GM20431 (cell line): ENCODE measurements around the gene FAM111A.
"Not testable (repeated sequence)": the region's sequence is repeated elsewhere in the genome, so short reads cannot be mapped to it uniquely, and the experiment has no call there.

Experiments
- in situ Hi-C: fragments of 300-500 bp; cut with MseI, MboI; formaldehyde crosslinking; loops from one replicate; pipeline ENCODE4 v1.15.0; 2020; ENCODE audit warnings: low sequenced_read_pairs; ENCODE audit not compliant: unreplicated experiment

Gene FAM111A, protein sequence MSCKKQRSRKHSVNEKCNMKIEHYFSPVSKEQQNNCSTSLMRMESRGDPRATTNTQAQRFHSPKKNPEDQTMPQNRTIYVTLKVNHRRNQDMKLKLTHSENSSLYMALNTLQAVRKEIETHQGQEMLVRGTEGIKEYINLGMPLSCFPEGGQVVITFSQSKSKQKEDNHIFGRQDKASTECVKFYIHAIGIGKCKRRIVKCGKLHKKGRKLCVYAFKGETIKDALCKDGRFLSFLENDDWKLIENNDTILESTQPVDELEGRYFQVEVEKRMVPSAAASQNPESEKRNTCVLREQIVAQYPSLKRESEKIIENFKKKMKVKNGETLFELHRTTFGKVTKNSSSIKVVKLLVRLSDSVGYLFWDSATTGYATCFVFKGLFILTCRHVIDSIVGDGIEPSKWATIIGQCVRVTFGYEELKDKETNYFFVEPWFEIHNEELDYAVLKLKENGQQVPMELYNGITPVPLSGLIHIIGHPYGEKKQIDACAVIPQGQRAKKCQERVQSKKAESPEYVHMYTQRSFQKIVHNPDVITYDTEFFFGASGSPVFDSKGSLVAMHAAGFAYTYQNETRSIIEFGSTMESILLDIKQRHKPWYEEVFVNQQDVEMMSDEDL

DNA sequence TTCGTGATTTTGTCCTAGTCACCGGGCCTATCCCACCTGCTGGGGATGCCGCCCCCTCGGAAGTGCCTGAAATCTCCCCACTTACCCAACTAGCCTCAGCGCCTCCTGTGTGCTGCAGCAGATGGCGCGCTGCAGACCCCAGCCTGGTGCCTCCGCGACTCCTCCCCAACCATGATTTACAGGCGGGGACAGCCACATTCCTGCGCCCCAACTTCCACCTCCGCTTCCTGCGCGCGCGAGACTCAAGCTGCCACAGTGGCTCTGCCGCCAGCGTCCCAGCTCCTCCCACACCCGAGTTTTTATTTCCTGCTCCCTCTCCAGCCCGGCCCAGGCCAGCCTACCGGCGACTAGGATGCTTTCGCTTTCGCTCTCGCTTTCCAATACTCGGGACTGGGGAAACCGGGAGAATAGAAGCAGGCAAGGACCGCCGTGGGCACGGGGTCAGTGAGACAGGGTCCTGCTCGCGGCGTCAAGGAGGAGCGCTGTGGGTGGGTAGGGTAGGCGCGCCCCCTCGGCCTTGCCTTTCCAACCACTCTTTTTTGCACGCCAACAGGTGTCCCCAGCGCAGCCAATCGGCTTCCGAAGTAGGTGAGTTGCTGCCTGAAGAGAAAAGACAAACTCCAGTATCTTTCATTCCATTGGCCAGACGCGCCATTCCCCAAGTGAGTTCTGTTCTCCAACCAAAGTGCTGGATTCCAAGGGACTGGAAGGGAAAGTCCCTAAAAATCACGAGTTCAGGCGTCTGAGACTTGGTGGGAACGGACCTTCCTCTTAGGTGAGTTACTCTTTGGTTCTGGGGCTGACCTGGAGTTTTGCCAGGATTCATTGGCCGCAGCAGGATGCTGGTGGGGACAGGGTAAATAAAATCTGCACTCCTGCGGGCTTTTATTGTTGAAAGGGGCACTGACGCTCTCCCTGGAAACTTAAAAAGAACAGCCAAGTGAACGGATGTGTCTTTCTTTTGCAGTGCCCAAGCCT, at the start of gene FAM111A:
Gene FAM111A (plus strand): TSS at position 327 of the 978 bp plus-strand sequence. CDS start 6,017 bp downstream, outside the sequence.
- in situ Hi-C loops = no loop called here

DNA sequence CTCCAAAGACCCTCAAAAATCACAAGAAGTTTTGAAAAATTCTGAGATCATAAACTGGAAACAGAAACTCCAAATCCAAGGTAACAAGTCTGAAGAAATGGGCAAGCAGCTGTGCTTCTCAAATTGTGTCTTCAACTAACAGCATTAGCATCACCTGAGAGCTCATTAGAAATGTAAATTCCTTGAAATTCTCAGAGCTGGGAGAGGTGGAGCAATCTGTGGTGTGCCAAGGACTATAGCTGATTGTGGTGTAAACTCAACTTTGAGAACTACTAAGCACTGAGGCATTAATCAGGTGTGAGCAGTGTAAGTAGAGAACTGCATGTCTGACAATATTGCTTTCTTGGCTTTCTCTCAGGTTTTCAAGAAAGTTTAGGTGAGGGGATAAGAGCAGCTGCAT, 49.1 kb upstream of the FAM111A start:
- in situ Hi-C loops = not testable (repeated sequence)

DNA sequence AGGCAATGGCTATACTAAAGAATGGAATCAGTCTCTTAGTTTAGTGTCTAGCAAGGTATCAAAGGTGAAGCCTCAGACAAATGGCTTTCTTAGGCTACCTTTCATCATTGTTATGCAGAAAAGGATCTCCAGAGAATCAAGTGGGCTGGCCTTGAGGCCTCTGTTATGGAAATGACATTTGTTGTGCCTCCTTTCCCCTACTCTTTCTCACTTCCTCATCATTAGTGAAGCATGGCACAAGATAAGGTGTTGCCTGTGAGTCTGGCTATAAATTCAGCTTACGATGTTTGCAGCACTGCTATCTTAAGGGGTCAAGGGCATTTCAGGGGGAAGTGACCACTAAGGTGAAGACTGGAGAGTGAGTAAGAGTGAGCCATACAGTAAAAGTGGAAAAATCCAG, 47.4 kb upstream of the FAM111A start:
- in situ Hi-C loops = not testable (repeated sequence)

DNA sequence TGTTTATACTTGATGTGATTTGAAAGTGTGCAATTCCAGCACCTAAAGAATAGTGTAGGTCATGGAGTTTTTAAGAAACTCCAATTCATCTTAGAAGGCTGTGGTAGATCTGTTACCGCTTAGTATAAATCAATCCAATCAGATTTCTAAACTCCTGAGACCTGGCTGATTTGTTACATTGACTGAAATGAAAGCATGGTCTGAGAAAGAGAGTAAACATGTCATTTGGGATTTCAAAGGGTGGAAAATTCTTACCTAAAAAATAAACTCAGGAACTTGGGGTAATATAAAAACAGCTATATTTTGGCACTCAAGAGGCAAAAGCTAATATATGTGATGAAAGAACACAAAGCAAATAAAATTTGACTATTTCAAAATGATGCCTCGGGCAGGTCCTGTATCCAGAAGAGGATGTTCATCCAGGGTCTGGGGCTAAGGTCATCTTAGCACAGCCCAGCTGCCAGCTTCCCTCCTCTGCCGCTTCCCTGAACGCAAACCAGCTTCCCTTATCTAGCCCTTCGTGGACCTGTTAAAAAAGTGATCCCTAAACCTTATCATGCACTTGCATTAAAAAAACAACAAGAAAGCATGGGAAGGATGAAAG, 46.6 kb upstream of the FAM111A start:
- in situ Hi-C loops = not testable (repeated sequence)

DNA sequence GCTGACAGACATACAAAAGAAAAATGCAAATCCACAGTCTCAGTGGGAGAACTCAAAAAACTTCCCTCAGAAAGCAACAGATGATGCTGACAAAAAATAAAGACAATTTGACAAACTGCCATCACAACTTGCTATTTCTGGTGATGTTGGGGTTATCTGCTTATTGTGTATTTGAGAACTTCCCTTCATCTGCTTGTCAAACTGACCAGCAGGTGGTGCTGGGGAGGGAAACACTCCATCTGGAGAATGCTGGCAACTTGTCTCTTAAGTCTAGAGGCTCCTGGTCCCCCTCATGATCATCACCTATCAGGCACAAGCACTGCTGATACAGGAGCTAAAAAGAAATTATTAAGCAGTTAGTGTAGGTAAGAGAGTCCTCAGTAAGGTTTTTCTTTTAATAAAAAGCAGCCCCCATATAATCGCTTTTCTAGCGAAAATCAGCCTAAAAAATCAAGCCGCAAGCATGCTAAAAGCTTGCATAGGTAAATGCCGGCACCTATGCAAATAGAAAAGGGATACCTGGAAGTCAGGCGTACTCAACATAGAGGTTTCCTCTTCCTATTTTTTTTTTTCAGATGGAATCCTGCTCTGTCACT, 45.4 kb upstream of the FAM111A start:
- in situ Hi-C loops = no loop called here

DNA sequence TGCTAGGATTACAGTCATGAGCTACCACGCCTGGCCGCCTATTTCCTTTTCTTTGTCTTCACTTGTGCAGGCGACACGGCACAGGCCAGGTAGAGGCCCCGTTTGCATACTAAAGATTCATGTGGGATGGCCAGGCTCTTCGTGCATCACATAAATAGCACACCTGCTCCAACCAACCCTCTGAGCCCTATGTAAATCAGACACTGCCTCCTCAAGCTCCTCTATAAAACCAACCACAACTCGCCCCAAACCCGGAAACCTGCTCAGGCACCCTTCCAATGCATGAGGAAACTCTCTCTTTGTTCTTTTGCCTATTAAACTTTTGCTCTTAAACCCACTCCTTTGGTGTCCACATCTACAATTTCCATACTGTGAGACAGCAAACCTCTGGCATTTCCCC, 44.7 kb upstream of the FAM111A start:
- in situ Hi-C loops = not testable (repeated sequence)

DNA sequence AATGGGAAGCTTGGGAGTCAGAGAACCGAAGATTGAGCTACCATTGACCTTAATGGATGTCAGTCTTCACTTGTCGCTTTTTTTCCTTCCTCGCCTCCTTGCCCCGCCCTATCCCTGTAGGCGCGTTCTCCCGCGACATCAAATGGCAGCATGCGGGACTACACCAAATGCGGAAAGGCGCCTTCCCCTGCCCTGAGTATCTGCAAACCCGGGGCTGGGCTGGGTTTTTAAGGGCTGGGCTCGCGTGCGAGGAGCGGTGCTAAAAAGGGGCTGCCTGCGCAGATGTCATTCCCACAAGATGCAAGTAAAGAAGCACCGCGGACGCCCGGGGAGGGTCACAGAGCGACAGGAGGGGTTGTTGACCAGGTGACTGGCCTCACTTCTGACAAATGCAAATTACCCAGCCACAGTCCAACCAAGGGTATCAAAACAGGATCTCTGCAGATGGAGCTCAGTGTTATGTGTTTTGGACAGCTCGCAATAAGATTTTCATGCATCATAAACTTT, 40.3 kb upstream of the FAM111A start:
- in situ Hi-C loops = no loop called here

DNA sequence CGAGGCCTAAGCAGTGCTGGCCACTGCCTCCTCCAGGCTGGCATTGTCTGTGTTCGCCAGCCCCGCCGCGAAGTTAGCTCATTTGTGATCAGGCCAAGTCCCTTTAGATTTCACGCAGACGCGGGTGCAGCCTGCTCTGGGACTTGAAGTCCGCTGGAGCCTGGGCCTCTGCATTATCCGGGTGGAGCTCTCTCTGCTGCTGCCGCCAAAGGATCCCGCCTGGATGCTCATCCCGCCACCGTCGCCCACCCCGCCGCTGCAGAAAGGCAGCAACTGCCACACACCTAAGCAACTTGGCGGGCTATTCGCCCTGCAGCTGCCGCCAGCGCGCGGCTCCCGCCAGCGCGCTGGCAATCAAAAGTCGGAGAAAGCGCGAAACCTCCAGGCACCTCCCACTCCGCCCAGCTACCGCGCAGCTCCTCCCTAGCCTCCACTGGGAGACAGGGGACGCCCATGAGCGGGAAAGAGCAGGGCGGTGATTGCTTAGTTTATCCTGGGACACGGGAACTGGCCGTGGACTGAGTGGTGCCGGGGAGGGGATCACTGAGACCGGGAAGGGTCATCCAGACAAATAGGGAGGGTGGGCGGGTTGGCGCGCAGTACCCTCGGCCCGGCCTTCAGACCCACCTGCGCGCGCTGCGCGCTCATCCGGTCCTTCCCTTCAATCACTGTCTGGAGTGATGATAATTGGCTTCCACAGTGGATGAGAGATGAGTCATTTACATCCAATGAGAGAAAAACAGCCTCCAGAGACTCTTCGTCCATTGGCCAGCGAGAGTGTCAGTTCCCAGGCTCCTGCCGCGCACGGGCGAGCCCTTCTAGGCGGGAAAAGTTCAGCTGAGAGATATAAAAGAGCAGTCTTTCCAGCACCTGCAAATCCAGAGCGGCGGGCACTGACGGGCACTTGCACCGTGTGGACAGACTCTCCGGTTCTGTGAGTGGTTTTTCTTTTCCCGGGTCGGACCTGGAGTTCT, 36.0 kb upstream of the FAM111A start, which contains the start of gene FAM111B:
Gene FAM111B (plus strand): TSS at position 875 of the 974 bp plus-strand sequence. CDS start 2,389 bp downstream, outside the sequence.
- in situ Hi-C loops = no loop called here

DNA sequence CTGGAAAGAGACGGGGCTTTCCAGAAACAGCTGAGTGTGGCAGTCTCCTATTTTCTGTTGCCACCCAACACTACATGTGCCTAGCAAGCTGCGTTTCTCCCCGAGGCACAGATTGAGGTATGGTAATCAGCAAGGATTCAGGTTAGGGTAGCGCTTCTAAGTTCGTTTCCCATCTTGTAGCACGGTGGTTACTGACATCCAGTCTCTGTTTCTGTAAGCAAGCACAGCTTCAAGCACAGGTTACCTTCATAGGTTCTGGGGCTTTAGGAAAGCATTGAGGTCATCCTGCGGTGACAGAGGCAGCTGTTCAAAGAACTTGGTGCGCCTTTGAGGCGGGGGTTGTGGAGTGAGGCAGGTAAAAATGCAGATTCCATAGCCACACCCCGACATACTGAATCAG, 34.9 kb upstream of the FAM111A start:
- in situ Hi-C loops = not testable (repeated sequence)

DNA sequence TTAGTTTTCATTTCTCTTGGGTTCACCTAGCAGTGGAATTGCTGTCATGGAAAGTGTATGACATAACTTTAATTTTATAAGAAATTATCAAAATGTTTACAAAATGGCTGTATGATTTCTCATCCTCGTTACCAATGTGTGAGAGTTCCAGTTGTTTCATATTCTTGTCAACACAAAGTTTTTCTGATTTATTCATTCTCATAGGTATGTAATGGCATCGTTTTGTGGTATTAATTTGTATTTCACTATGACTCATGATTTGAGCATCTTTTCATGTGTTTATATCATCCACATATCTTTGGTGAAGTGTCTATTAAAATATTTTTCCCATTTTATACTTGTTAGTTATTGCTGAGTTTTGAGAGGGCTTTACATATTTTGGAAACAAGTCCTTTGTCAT, 30.2 kb upstream of the FAM111A start:
- in situ Hi-C loops = no loop called here

DNA sequence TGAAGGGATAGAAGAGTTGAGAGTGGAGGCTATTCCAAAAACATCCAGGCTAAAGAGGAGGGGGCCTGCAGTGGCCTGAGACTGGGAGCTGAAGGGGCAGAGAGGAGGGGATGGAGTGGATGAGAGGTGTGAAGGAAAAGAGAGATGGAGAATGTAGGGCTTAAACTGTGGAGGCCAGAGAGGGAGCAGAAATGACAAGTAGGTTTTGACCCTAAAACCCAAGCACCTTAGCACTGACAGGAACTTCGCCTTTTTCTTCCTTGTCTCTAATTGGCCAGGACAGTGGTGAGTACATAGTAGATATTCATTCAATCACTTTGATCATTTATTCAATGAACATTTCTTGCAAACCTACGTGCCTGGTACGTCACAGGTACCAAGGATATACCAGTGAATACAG, 28.3 kb upstream of the FAM111A start:
- in situ Hi-C loops = no loop called here

DNA sequence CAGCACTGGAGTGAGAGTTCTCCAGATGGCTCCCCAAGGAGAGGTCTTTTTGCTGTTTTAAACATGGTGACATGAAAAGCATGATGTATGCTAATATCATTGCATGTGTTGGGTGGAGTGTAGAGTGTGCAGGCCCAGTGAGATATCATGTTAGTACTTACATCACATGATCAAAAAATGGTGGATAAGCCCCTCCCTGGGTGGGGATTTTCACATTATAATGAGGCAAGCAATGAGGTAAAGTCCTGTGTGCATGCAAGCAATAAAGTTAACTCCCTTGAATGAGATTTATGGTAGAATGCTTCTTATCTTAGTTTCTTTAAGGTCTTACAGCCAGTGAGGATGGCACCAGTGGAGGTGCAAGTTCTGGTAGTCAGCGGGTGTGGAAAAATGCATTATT, 27.1 kb upstream of the FAM111A start:
- in situ Hi-C loops = no loop called here

DNA sequence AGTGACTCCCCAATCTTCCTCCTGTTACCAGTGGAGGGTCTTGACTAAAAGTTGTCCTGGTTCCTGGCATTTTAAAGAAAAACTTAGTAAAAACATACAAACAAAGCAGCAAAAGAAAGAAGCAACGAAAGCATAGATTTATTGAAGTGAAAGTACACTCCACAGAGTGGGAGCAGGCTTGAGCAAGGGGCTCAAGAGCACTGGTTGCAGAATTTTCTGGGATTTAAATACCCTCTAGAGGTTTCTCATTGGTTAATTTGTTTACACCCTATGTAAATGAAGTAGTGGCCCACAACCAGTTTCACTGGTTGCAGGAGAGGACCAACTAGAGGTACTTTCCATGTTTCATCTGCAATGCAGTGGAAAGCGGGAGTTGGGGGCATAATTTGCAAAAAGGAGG, 24.9 kb upstream of the FAM111A start:
- in situ Hi-C loops = no loop called here

DNA sequence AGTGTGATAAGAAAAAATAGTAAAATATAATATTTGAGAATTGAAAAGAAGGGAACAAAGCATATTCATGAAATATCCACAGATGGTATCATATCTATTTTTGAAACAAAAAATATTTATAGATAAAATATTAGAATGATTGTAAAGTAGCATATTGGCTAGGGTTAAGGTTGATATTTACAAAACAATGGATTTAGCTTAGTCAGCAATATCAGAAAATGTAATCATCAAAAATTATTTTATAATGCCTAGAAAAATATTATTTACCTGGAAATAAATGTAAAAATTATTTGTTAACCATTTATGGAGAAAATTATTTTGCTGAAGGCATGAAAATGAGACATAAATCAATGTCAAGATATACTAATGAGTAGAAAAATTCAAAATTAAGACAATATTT, 22.8 kb upstream of the FAM111A start:
- in situ Hi-C loops = no loop called here

DNA sequence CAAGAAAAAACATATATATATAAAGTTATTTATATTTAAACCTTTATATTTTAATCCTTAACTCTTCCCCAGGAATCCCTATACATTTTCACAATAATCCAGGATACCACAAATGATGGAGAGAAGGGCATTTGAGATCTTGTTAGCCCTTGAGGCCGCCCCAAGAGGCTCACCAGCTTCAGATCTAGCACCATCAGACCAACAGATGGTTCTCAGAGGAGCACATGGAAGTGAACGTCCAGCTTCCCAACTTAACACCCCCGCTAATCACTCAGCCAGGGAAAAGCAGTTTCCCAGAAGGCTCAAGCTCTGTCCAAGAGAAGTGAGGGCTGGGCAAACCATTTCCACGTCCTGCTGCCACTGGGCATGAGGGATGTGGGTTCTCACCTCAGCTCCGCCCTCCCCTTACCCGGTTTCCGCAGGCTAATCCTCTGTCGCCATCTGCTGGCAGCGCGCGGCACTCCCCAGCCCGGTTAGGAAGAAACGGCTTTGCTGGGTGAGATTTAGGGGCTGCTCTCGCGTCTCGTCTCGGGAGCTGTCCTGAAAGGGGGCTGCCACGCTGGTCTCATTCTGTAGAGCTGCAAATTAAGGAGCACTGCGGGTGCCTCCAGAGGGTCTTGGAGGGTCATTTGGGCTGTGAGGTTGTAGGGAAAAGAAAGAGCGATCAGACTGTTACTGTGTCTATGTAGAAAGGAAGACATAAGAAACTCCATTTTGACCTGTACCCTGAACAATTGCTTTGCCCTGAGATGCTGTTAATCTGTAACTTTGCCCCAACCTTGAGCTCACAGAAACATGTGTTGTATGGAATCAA, 6.8 kb upstream of the FAM111A start:
- in situ Hi-C loops = no loop called here

DNA sequence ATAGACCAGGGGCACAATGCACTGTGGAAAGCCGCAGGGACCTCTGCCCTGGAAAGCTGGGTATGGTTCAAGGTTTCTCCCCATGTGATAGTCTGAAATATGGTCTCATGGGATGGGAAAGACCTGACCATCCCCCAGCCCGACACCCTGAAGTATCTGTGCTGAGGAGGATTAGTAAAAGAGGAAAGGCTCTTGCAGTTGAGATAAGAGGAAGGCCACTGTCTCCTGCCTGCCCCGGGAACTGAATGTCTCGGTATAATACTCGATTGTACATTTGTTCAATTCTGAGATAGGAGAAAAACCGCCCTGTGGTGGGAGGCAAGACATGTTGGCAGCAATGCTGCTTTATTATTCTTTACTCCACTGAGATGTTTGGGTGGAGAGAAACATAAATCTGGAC, 6.1 kb upstream of the FAM111A start:
- in situ Hi-C loops = not testable (repeated sequence)

DNA sequence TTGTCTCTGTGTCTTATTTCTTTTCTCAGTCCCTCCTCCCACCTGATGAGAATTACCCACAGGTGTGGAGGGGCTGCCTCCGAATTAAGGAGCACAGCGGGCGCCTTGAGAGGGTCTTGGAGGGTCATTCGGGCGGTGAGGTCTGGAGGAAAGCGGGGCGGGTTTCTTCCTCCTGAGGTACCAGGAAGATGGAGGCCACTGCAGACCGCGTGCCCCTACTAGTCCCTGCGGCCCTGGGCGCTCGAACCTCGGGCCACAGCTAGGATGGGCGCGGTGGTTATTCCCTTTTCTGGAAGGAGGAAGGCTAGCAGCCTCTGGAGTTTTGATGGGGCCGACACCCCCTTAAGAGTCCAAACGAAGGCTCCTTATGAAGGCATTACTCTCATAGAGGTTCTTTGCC, 5.5 kb upstream of the FAM111A start:
- in situ Hi-C loops = no loop called here

DNA sequence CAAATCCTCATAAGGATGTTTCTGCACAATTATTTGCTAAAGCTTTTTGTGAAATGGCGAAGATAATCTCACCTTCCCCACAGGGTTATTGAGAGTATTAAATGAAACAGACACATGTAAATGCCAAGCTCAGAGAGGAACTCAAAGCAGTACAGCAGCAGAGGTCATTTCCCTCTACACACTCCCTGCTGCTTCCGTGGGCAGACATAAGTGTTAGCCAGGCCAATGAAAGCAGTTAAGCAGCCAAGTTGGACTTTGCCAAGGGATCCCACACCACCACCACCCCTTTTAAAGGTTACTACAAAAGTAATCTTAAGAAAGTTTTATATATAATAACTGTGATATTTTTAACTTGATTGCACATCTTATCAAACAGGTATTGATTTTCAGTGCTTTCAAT, 4.0 kb upstream of the FAM111A start:
- in situ Hi-C loops = no loop called here
